ENCODE data around the gene MC3R. TPM values are rescaled to one million over a fixed set of nuclear protein-coding genes. Genes with fewer than 3 reads are reported as not detected.

Gene MC3R
- total and polyA plus RNA-seq, 4 donors: not detected

DNA sequence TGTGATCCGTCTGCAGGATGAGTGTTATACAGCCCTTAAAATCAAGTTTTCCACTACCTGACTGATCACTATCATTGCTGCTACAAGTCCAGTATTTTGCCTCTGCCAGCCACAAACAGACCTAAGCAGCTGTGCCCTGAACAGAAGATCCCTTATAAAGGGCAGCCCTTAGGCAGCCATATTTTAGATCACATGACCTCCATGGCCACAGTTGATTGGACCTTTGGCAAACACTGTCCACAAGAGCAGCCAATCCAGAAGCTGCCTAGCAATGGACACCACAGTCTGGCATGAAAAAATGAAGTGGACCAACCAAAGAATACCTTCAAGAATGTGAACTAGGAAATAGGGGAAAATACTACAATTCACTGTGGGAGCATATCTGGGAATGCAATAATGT lies 50.8 kb downstream of the MC3R start:
- H3K9ac ChIP-seq (ENCODE audit: insufficient read depth in 1 of 2, low read length in 2 of 2): no peak overlapping the region
- no peak overlapping the region for H3K4me3 ChIP-seq
- H3K9me3 ChIP-seq (ENCODE audit: control insufficient read depth in 4 of 4, insufficient read depth in 3 of 4, low read length in 3 of 4): peaks cover 0 to 5% (median 0%) of the 10 kb centered on the region in 4 donors
- TF ChIP-seq, protein P1, sequence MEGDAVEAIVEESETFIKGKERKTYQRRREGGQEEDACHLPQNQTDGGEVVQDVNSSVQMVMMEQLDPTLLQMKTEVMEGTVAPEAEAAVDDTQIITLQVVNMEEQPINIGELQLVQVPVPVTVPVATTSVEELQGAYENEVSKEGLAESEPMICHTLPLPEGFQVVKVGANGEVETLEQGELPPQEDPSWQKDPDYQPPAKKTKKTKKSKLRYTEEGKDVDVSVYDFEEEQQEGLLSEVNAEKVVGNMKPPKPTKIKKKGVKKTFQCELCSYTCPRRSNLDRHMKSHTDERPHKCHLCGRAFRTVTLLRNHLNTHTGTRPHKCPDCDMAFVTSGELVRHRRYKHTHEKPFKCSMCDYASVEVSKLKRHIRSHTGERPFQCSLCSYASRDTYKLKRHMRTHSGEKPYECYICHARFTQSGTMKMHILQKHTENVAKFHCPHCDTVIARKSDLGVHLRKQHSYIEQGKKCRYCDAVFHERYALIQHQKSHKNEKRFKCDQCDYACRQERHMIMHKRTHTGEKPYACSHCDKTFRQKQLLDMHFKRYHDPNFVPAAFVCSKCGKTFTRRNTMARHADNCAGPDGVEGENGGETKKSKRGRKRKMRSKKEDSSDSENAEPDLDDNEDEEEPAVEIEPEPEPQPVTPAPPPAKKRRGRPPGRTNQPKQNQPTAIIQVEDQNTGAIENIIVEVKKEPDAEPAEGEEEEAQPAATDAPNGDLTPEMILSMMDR (IDR thresholded peaks at IDR 0.05; ENCODE audit: control extremely low read depth, extremely low read depth): no peak
- ATAC-seq (ENCODE audit: insufficient read depth, low FRiP score): no peak
- WGBS, 2 donors: 84 to 94% methylated on average over 1 of the region's 1 CpG
- no peaks in the 10 kb centered on the region for H3K4me1 ChIP-seq (ENCODE audit: control insufficient read depth in 5 of 5, insufficient read depth in 5 of 5, low read length in 5 of 5)
- H3K27me3 ChIP-seq (ENCODE audit: control insufficient read depth in 3 of 3, insufficient read depth in 3 of 3, low read length in 2 of 3): peaks cover 0 to 5% (median 0%) of the 10 kb centered on the region in 3 donors
- DNase-seq: no peak
- no peak overlapping the region for H3K27ac ChIP-seq (ENCODE audit: low read depth in 1 of 2, low read length in 1 of 2)
- H3K36me3 ChIP-seq (ENCODE audit: control insufficient read depth in 4 of 4, insufficient read depth in 4 of 4, low read length in 4 of 4): no peaks in the 10 kb centered on the region

Small RNA genes lying within 50 kb of the gene (small RNA-seq; reads per million reads assigned to genes)
- not detected for gene RNA5SP487 (ENCODE audit: low replicate concordance)

Other genes with a start within 250 kb of the MC3R start
- gene CBLN4, start 243.2 kb upstream of the MC3R start, total RNA-seq: under 1 TPM; 0.09 to 0.15 TPM
- gene CBLN4, start 243.2 kb upstream of the MC3R start, polyA plus RNA-seq: under 1 TPM; 0.05 to 0.10 TPM
- gene FAM210B, start 110.2 kb downstream of the MC3R start, total RNA-seq: 10 to 100 TPM; 27.3 to 41.7 TPM
- 10 to 100 TPM; 18.7 to 22.8 TPM for gene FAM210B, start 110.2 kb downstream of the MC3R start, polyA plus RNA-seq
- 1 to 10 TPM; 3.6 to 6.2 TPM for gene AURKA, start 143.5 kb downstream of the MC3R start, total RNA-seq
- 1 to 10 TPM; 1.5 to 2.7 TPM for gene AURKA, start 143.5 kb downstream of the MC3R start, polyA plus RNA-seq
- gene CSTF1, start 143.9 kb downstream of the MC3R start, total RNA-seq: 10 to 100 TPM; 23.5 to 36.1 TPM
- 10 to 100 TPM in 1 of 2 donors, 1 to 10 TPM in 1; 6.4 to 14.7 TPM for gene CSTF1, start 143.9 kb downstream of the MC3R start, polyA plus RNA-seq
- 10 to 100 TPM; 19.7 to 30.7 TPM for gene CASS4, start 163.5 kb downstream of the MC3R start, total RNA-seq
- gene CASS4, start 163.5 kb downstream of the MC3R start, polyA plus RNA-seq: 1 to 10 TPM; 4.5 to 9.9 TPM
- 10 to 100 TPM; 71.5 to 98.8 TPM for gene RTF2, start 219.9 kb downstream of the MC3R start, total RNA-seq
- gene RTF2, start 219.9 kb downstream of the MC3R start, polyA plus RNA-seq: 100 to 1,000 TPM in 1 of 2 donors, 10 to 100 TPM in 1; 63.8 to 103 TPM

Data from lung (tissue), 13 donors.